ENCODE results near the gene GCSAM.

GCSAM gene

GRCh38 chr3:112117415-112117814, 15.6 kb downstream of the GCSAM start:
- DNase-seq (ENCODE audit: low read depth), result no peak
- TF ChIP-seq, protein P1, sequence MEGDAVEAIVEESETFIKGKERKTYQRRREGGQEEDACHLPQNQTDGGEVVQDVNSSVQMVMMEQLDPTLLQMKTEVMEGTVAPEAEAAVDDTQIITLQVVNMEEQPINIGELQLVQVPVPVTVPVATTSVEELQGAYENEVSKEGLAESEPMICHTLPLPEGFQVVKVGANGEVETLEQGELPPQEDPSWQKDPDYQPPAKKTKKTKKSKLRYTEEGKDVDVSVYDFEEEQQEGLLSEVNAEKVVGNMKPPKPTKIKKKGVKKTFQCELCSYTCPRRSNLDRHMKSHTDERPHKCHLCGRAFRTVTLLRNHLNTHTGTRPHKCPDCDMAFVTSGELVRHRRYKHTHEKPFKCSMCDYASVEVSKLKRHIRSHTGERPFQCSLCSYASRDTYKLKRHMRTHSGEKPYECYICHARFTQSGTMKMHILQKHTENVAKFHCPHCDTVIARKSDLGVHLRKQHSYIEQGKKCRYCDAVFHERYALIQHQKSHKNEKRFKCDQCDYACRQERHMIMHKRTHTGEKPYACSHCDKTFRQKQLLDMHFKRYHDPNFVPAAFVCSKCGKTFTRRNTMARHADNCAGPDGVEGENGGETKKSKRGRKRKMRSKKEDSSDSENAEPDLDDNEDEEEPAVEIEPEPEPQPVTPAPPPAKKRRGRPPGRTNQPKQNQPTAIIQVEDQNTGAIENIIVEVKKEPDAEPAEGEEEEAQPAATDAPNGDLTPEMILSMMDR (IDR thresholded peaks at IDR 0.05; ENCODE audit: insufficient read depth, low read depth, low read length, missing control alignments), result no peak
- H3K4me3 ChIP-seq (ENCODE audit: low read length), result no peak overlapping the region

DNA sequence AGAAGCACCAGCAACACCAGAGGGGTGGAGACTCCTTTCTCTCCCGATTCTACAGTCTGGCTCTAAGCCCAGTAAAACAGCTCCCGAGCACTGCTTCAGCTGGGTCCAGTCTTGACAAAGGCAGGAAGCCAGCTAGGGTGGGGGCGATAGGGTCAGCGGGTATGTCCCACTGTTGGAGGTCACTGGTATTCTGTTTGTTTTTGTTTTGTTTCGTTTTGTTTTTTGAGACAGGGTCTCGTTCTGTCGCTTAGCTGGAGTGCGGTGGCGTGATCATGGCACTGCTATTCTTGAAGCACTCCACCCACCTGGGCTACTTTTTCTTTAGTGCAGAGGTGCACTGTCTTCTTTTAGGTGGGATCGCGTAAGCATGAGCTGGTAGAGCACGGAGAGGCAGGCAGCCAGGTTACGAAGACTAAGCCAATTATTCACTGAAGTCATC, 16.3 kb downstream of the GCSAM start:
- TF ChIP-seq, protein P1 (IDR thresholded peaks at IDR 0.05; ENCODE audit: insufficient read depth, low read depth, low read length, missing control alignments), result no peak
- no peak overlapping the region for H3K4me3 ChIP-seq (ENCODE audit: low read length)
- DNase-seq (ENCODE audit: low read depth), result no peak

DNA sequence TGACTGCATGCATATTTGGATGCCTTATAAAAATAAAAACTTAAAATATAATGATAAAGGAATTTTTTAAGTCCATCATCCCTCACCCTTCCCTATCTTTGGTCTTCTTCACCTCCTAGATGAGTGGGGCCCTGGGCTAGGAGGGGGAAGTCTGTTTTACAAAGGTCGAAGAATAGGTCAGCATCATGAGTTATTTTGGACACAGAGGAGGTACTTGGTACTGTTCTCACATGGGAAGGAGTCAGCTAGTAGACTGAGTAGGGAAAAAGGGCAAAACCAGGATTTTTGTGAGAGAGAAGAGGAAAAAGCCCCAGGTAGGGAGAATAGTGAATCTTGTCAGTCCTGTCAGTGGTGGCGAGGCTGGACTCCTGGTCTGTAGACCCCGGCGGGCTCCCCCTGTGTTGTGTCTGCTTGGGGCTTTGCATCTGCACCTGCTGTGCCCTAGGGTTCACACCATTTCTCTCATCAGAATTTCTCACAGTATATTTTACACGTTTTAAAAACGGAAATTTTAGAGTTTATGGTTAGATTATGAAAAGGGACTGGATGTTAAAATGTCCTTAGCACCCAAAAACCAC, 17.2 kb downstream of the GCSAM start:
- TF ChIP-seq, protein P1 (IDR thresholded peaks at IDR 0.05; ENCODE audit: insufficient read depth, low read depth, low read length, missing control alignments), result no peak
- no peak overlapping the region for H3K4me3 ChIP-seq (ENCODE audit: low read length)
- no peak for DNase-seq (ENCODE audit: low read depth)

GRCh38 chr3:112115161-112115739, 17.8 kb downstream of the GCSAM start:
- DNase-seq (ENCODE audit: low read depth), result no peak
- H3K4me3 ChIP-seq (ENCODE audit: low read length), result no peak overlapping the region
- TF ChIP-seq, protein P1 (IDR thresholded peaks at IDR 0.05; ENCODE audit: insufficient read depth, low read depth, low read length, missing control alignments), result no peak

DNA sequence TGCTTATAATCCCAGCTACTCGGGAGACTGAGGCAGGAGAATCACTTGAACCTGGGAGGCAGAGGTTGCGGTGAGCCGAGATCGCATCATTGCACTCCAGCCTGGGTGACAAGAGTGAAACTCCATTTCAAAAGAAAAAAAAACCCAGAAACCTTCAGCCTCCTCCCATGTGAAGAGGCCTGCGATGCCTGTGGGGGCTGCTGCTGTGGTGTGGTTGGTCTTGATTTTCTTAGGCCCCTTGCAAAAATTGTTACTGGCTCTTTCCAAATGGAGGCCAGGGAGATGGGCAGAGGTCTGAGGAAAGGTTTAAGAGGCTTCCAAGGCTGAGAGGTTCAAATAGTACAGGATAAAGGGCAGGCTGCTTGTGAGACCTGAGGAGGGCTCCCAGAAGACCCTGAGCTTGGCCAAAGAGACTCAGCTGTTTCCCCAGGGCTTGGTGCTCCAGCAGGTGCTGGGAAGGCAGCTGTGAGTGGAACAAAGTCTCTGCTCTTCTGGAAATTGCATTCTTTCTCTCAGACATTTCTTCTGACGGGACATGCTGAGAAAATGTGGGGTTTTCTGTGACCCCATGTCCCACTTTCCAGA, 18.4 kb downstream of the GCSAM start:
- TF ChIP-seq, protein P1 (IDR thresholded peaks at IDR 0.05; ENCODE audit: insufficient read depth, low read depth, low read length, missing control alignments), result no peak
- DNase-seq (ENCODE audit: low read depth), result no peak
- no peak overlapping the region for H3K4me3 ChIP-seq (ENCODE audit: low read length)

DNA sequence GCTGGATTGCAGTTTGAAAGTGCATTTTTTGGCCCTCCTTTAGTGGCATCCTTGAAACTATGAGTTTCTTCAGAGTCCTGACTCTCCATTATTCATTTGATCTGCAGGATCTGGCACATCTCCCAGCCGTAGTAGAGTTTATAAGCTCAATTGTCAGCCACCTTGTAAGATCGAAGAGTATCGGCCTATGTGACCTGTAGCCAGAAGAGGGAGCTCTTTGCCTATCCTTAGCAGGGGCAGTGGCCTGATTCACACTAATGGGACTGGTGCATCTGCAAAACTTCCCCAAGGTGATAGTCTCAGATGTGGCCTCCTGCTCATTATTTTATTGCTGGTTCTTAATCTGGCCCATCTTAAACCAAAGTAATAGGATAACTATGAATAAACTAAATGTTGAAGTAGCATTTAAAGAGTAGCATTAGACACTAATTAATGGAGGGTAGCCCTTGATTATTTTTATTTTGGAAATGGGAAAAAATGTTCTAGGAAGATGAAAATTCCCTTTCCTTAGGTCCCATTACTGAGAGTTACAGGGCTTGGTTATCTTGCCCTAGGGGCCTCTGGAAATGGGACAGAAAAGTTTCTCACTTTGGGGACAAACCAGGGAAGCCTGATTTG, 21.2 kb downstream of the GCSAM start:
- peak; percentile 82 for DNase-seq (ENCODE audit: low read depth)
- no peak overlapping the region for H3K4me3 ChIP-seq (ENCODE audit: low read length)
- TF ChIP-seq, protein P1 (IDR thresholded peaks at IDR 0.05; ENCODE audit: insufficient read depth, low read depth, low read length, missing control alignments), result peak; percentile 93
